GM12892 (cell line): ENCODE data around the gene IGLL1.
"Not testable (repeated sequence)": the region's sequence is repeated elsewhere in the genome, so short reads cannot be mapped to it uniquely, and the experiment has no call there.

ENCODE experiments used
- POLR2A ChIP-seq: IDR thresholded peaks from 2 replicates; pipeline ENCODE4 v1.6.1; 2011; ENCODE audit warnings: low read depth, low read length, control low read depth
- POLR2AphosphoS5 ChIP-seq: IDR thresholded peaks from 2 replicates; pipeline ENCODE4 v1.6.1; 2011; ENCODE audit warnings: low read depth, low read length, control low read depth

DNA sequence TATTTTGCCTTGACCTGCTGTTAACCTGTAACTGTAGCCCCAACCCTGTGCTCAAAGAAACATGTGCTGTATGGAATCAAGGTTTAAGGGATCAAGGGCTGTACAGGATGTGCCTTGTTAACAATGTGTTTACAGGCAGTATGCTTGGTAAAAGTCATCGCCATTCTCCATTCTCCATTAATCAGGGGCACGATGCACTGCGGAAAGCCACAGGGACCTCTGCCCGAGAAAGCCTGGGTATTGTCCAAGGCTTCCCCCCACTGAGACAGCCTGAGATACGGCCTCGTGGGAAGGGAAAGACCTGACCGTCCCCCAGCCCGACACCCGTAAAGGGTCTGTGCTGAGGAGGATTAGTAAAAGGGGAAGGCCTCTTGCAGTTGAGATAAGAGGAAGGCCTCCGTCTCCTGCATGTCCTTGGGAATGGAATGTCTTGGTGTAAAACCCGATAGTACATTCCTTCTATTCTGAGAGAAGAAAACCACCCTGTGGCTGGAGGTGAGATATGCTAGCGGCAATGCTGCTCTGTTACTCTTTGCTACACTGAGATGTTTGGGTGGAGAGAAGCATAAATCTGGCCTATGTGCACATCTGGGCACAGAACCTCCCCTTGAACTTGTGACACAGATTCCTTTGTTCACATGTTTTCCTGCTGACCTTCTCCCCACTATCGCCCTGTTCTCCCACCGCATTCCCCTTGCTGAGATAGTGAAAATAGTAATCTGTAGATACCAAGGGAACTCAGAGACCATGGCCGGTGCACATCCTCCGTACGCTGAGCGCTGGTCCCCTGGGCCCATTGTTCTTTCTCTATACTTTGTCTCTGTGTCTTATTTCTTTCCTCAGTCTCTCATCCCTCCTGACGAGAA is 42.0 kb downstream of the IGLL1 start:
- TF ChIP-seq POLR2AphosphoS5, POLR2A: not testable (repeated sequence)
